Dermis lymphatic vessel endothelial cell (primary cell): Measurements from ENCODE around the gene MED16. TPM values are rescaled to one million over a fixed set of nuclear protein-coding genes. Genes with fewer than 3 reads are reported as not detected.

Experiments used
- total RNA-seq: library from RNA; depleted of rRNA; stranded (reverse); fragments of >200 nt; gene quantifications from 2 replicates; pipeline ENCODE4 v1.2.1, GENCODE V29; 2014

Gene MED16
- total RNA-seq: 16.1 and 20.6 TPM in 2 replicates

GRCh38 chr19:892894-893689 lies at the start of gene MED16, which contains the start of gene RNU6-9:
MED16 (minus strand) TSS chr19:893187; CDS start chr19:891131, 2,056 bp downstream.
RNU6-9 (plus strand) TSS chr19:893484.

GRCh38 chr19:925526-926322 lies 32.7 kb upstream of the MED16 start, which contains the start of gene ARID3A:
ARID3A (plus strand) TSS chr19:926035; CDS start chr19:929529, 3,494 bp downstream.

GRCh38 chr19:917323-918151 lies 24.6 kb upstream of the MED16 start, which contains the start of gene KISS1R:
KISS1R (plus strand) TSS chr19:917333; CDS start chr19:917503, 170 bp downstream.

GRCh38 chr19:913080-913748 lies 20.2 kb upstream of the MED16 start, which contains the start of gene R3HDM4:
R3HDM4 (minus strand) TSS chr19:913219; CDS start chr19:913157, 62 bp downstream.

GRCh38 chr19:858868-859843 lies 33.8 kb downstream of the MED16 start, which contains the start of gene CFD:
CFD (plus strand) TSS chr19:859664; CDS start chr19:859690, 26 bp downstream.

GRCh38 chr19:852136-853013 lies 40.6 kb downstream of the MED16 start, which contains the start of gene ELANE:
ELANE (plus strand) TSS chr19:852303; CDS start chr19:852329, 26 bp downstream.

GRCh38 chr19:840519-841206 lies 52.3 kb downstream of the MED16 start, which contains the start of gene PRTN3:
PRTN3 (plus strand) TSS chr19:840999; CDS start chr19:841009, 10 bp downstream.

GRCh38 chr19:827710-828321 lies 65.2 kb downstream of the MED16 start, which contains the start of gene AZU1:
AZU1 (plus strand) TSS chr19:827837; CDS start chr19:827847, 10 bp downstream.

GRCh38 chr19:821825-822503 lies 71.0 kb downstream of the MED16 start, which contains the start of gene PLPPR3:
PLPPR3 (minus strand) TSS chr19:821955; CDS start chr19:821559, 396 bp downstream.

Other genes starting within 250 kb of the MED16 start
- 14.2 and 25.0 TPM in 2 replicates for gene RNF126, start 230.0 kb downstream of the MED16 start, total RNA-seq
- 3.4 and 5.9 TPM in 2 replicates for gene FSTL3, start 216.8 kb downstream of the MED16 start, total RNA-seq
- gene PRSS57, start 197.7 kb downstream of the MED16 start, total RNA-seq: not detected in 2 replicates
- 28.6 and 34.0 TPM in 2 replicates for gene PALM, start 184.3 kb downstream of the MED16 start, total RNA-seq
- under 0.01 TPM in 1 of 2 replicates, not detected in the other for gene MISP, start 142.1 kb downstream of the MED16 start, total RNA-seq
- gene PTBP1, start 95.7 kb downstream of the MED16 start, total RNA-seq: 118 and 139 TPM in 2 replicates
- under 0.01 TPM in 2 replicates for gene PLPPR3, start 71.2 kb downstream of the MED16 start, total RNA-seq
- gene AZU1, start 65.3 kb downstream of the MED16 start, total RNA-seq: not detected in 2 replicates
- not detected in 2 replicates for gene PRTN3, start 52.2 kb downstream of the MED16 start, total RNA-seq
- gene ELANE, start 40.9 kb downstream of the MED16 start, total RNA-seq: not detected in 2 replicates
- 0.52 and 0.54 TPM in 2 replicates for gene CFD, start 33.5 kb downstream of the MED16 start, total RNA-seq
- gene RNU6-9, start 297 bp upstream of the MED16 start, total RNA-seq: not detected in 2 replicates
- 37.0 and 37.5 TPM in 2 replicates for gene R3HDM4, start 20.0 kb upstream of the MED16 start, total RNA-seq
- not detected in 2 replicates for gene KISS1R, start 24.1 kb upstream of the MED16 start, total RNA-seq
- gene ARID3A, start 32.8 kb upstream of the MED16 start, total RNA-seq: 4.7 and 5.6 TPM in 2 replicates
- gene WDR18, start 91.2 kb upstream of the MED16 start, total RNA-seq: 67.0 and 73.3 TPM in 2 replicates
- 0.09 and 0.33 TPM in 2 replicates for gene GRIN3B, start 107.2 kb upstream of the MED16 start, total RNA-seq
- gene TMEM259, start 127.9 kb upstream of the MED16 start, total RNA-seq: 36.9 and 38.3 TPM in 2 replicates
- gene RNU6-2, start 128.3 kb upstream of the MED16 start, total RNA-seq: not detected in 2 replicates
- gene CNN2, start 133.4 kb upstream of the MED16 start, total RNA-seq: 54.7 and 73.7 TPM in 2 replicates
- gene ABCA7, start 146.9 kb upstream of the MED16 start, total RNA-seq: 2.4 and 3.6 TPM in 2 replicates
- gene ARHGAP45, start 174.0 kb upstream of the MED16 start, total RNA-seq: 11.9 and 24.8 TPM in 2 replicates
- gene POLR2E, start 202.2 kb upstream of the MED16 start, total RNA-seq: 69.8 and 81.8 TPM in 2 replicates
- gene GPX4, start 210.8 kb upstream of the MED16 start, total RNA-seq: 369 and 438 TPM in 2 replicates